GM06990 (cell line): Measurements from ENCODE around the gene TNS3.
A peak's percentile ranks its signal among the peaks of the same experiment; 100 is the strongest.

Experiments
- DNase-seq: peaks from one replicate; pipeline ENCODE4 v3.0.0-alpha.2; 2011; ENCODE audit not compliant: insufficient read length; ENCODE audit errors: extremely low read depth
- H3K27me3 ChIP-seq: replicated peaks from 2 replicates; pipeline ENCODE4 v1.6.0; 2011; ENCODE audit warnings: low read length; ENCODE audit not compliant: control insufficient read depth, insufficient read depth
- H3K36me3 ChIP-seq: 2 replicates; pipeline ENCODE4 v1.5.1; 2011; ENCODE audit warnings: low read length; ENCODE audit not compliant: control insufficient read depth, insufficient read depth
- H3K4me3 ChIP-seq: replicated peaks from 2 replicates; pipeline ENCODE4 v1.5.1; 2011; ENCODE audit warnings: low read depth, mild to moderate bottlenecking, control low read depth, low read length
- CTCF ChIP-seq: IDR thresholded peaks from 2 replicates; pipeline ENCODE4 v1.5.1; 2011; ENCODE audit warnings: low read length, control low read depth, mild to moderate bottlenecking, inconsistent platforms; ENCODE audit not compliant: insufficient read depth, poor library complexity, severe bottlenecking

The TNS3 gene

GRCh38 chr7:47577321-47577919 lies 4.5 kb downstream of the TNS3 start:
- Histone ChIP-seq H3K4me3 (no peak overlapping the region), H3K27me3 (no peaks in the 10 kb centered on the region; the same call in 1 of the 2 replicates), H3K36me3 (no peaks in the 10 kb centered on the region)
- no peak for DNase-seq
- TF ChIP-seq CTCF: no peak

GRCh38 chr7:47576866-47577306 lies 5.0 kb downstream of the TNS3 start:
- Histone ChIP-seq H3K4me3 (no peak overlapping the region), H3K36me3 (no peaks in the 10 kb centered on the region), H3K27me3 (no peaks in the 10 kb centered on the region; the same call in 1 of the 2 replicates)
- no peak for TF ChIP-seq CTCF
- DNase-seq: no peak

GRCh38 chr7:47576031-47576865 lies 5.7 kb downstream of the TNS3 start:
- no peak for DNase-seq
- H3K27me3 ChIP-seq: peaks cover under 1% of the 10 kb centered on the region
- no peaks in the 10 kb centered on the region for H3K36me3 ChIP-seq
- H3K4me3 ChIP-seq: no peak overlapping the region
- TF ChIP-seq CTCF: no peak

- no peak for TF ChIP-seq CTCF
- H3K27me3 ChIP-seq: peaks cover 1% of the 10 kb centered on the region; the same call in 1 of the 2 replicates
- DNase-seq: peak; percentile 50
- no peaks in the 10 kb centered on the region for H3K36me3 ChIP-seq
- no peak overlapping the region for H3K4me3 ChIP-seq
Observed at GRCh38 chr7:47574482-47575329, 7.2 kb downstream of the TNS3 start.

- no peaks in the 10 kb centered on the region for H3K36me3 ChIP-seq
- no peak for DNase-seq
- peaks cover 1% of the 10 kb centered on the region; the same call in 1 of the 2 replicates for H3K27me3 ChIP-seq
- no peak for TF ChIP-seq CTCF
- no peak overlapping the region for H3K4me3 ChIP-seq
Observed at GRCh38 chr7:47573758-47574481, 8.0 kb downstream of the TNS3 start.
